Ovary (tissue), 9 donors: ENCODE measurements around the gene STK10. TPM values are rescaled to one million over a fixed set of nuclear protein-coding genes. Genes with fewer than 3 reads are reported as not detected.
A peak's percentile ranks its signal among the peaks of the same experiment; 100 is the strongest.

Experiments used
- DNase-seq, 5 donors: peaks; one replicate each; pipeline ENCODE4 v3.0.0-alpha.2; 2019 to 2020
- H3K27ac ChIP-seq, 2 donors: fragments of 200-600 bp; one replicate each; pipeline versions ENCODE4 v1.5.1 to v1.8.0; 2019 to 2022
- H3K27me3 ChIP-seq: fragments of 200-600 bp; one replicate; pipeline ENCODE4 v1.8.0; 2022
- H3K36me3 ChIP-seq: fragments of 200-600 bp; sonication (generic); one replicate; pipeline ENCODE4 v1.5.1; 2019
- H3K4me1 ChIP-seq: one replicate; pipeline ENCODE4 v1.8.1; 2013; ENCODE audit warnings: mild to moderate bottlenecking, moderate library complexity; ENCODE audit not compliant: insufficient read depth
- H3K4me3 ChIP-seq: fragments of 200-600 bp; sonication (generic); one replicate; pipeline ENCODE4 v1.5.1; 2017
- H3K9me3 ChIP-seq, 2 donors: fragments of 200-600 bp in 1 of 2; sonication (generic) in 1 of 2; one replicate each; pipeline versions ENCODE4 v1.5.1 to v1.8.1; 2013 to 2019; ENCODE audit warnings: mild to moderate bottlenecking in 1 of 2, moderate library complexity in 1 of 2
- CTCF ChIP-seq, 3 donors: fragments of 450-650 bp in 2 of 3; fragments of 200-600 bp in 1 of 3; IDR thresholded peaks; one replicate each; pipeline versions ENCODE4 v1.5.1 to v1.8.0; 2016 to 2022; ENCODE audit warnings: antibody characterized with exemption in 3 of 3, mild to moderate bottlenecking in 1 of 3
- EP300 ChIP-seq: sonication (generic); formaldehyde crosslinking; IDR thresholded peaks from one replicate; pipeline ENCODE4 v1.6.1; 2017; ENCODE audit warnings: antibody characterized with exemption
- POLR2A ChIP-seq: fragments of 450-650 bp; IDR thresholded peaks from one replicate; pipeline ENCODE4 v1.6.1; 2017; ENCODE audit warnings: antibody characterized with exemption, mild to moderate bottlenecking, moderate library complexity
- WGBS, 3 donors: extraction: QIAGEN DNeasy Blood & Tissue Kit in 1 of 3; methylation state at CpG; one replicate each; pipeline versions ENCODE4 v1.1.5 to v1.1.7; 2013 to 2017; 5-methylcytosine and 5-hydroxymethylcytosine counted together
- intact Hi-C, 4 donors: fragments of 100-400 bp; cut with DNase I; formaldehyde crosslinking; loops; one replicate each; pipeline versions ENCODE4 v1.11.0 to v1.15.1; 2022 to 2023
- polyA plus RNA-seq, 2 donors: library from polyadenylated mRNA; stranded (reverse); fragments of 200-250 nt in 1 of 2; fragments of 350-450 nt in 1 of 2; fragmentation: Illumina TruSeq in 1 of 2; extraction: RNeasy Lipid Tissue Mini Kit (QIAGEN cat#74804) in 1 of 2; gene quantifications; one replicate each; pipeline ENCODE4 v1.2.3, GENCODE V29; 2013 to 2014
- total RNA-seq, 7 donors: library from RNA; depleted of rRNA in 2 of 7; stranded (reverse); fragments of >200 nt in 2 of 7; fragmentation: NEBNext Ultra II Directional in 3 of 7; extraction: Animal tissue kit (Norgen Biotek cat#: 25700) in 3 of 7; gene quantifications; one replicate each; pipeline versions ENCODE4 v1.1.0 to v1.2.4, GENCODE V29; 2016 to 2023
- donor health status: DM: no; HTN: no; CAD: no; lungs with moderate emphysema.
- donor health status: DM: no; HTN: no; CAD: no.
- donor health status: Bipolar disorder and iron deficiency.
- donor health status: DM: yes; HTN: yes; CAD: no.
- donor health status: DM: no; HTN: no; CAD: no.
- donor health status: DM: yes; HTN: yes; CAD: no.

STK10 gene
- total and polyA plus RNA-seq, 9 donors, result 5.4 to 15.5 (median 10.0) TPM

GRCh38 chr5:172115541-172115982 is 72.5 kb downstream of the STK10 start:
- WGBS, 3 donors, result 85 to 92% (median 89%) methylated on average over 4 of the region's 4 CpGs
- intact Hi-C loops, result no loop called here
- Histone ChIP-seq H3K27me3 (no peaks in the 10 kb centered on the region), H3K4me3 (no peak overlapping the region), H3K36me3 (no peaks in the 10 kb centered on the region), H3K27ac (no peak overlapping the region), H3K4me1 (peaks cover 4% of the 10 kb centered on the region), H3K9me3 (no peaks in the 10 kb centered on the region)
- no peak for TF ChIP-seq POLR2A
- TF ChIP-seq EP300, result no peak
- TF ChIP-seq CTCF (IDR thresholded peaks at IDR 0.05), result no peak
- DNase-seq, result peak in 1 of 5 donors; percentile 3

- Histone ChIP-seq H3K4me3 (no peak overlapping the region), H3K27me3 (no peaks in the 10 kb centered on the region), H3K4me1 (peaks cover 4% of the 10 kb centered on the region), H3K9me3 (no peaks in the 10 kb centered on the region), H3K27ac (no peak overlapping the region), H3K36me3 (no peaks in the 10 kb centered on the region)
- TF ChIP-seq POLR2A, result no peak
- no peak for TF ChIP-seq CTCF (IDR thresholded peaks at IDR 0.05)
- TF ChIP-seq EP300, result no peak
- DNase-seq, result peak in 1 of 5 donors; percentile 27
- intact Hi-C loops, result loop anchor here in 1 of 4 donors (5.0 kb wide), 1 partner anchor 72 kb away; the partner anchor contains the start of gene STK10
- 77 to 87% (median 84%) methylated on average over 16 of the region's 16 CpGs for WGBS, 3 donors
Measured at GRCh38 chr5:172114875-172115422, 73.1 kb downstream of the STK10 start.

- Histone ChIP-seq H3K27ac (no peak overlapping the region), H3K9me3 (no peaks in the 10 kb centered on the region), H3K36me3 (no peaks in the 10 kb centered on the region), H3K4me1 (peaks cover 4% of the 10 kb centered on the region), H3K27me3 (no peaks in the 10 kb centered on the region), H3K4me3 (no peak overlapping the region)
- no peak for DNase-seq
- TF ChIP-seq POLR2A (no peak), CTCF (IDR thresholded peaks at IDR 0.05) (no peak), EP300 (no peak)
- intact Hi-C loops, result loop anchor here in 1 of 4 donors (5.0 kb wide), 1 partner anchor 74 kb away; the partner anchor contains the start of gene STK10
- 92 to 98% (median 93%) methylated on average over 7 of the region's 7 CpGs for WGBS, 3 donors
Measured at GRCh38 chr5:172113036-172113435, 75.0 kb downstream of the STK10 start.

- intact Hi-C loops, result loop anchor here in 1 of 4 donors (5.0 kb wide), 1 partner anchor 75 kb away; the partner anchor contains the start of gene STK10
- H3K4me1 ChIP-seq, result peaks cover 4% of the 10 kb centered on the region
- TF ChIP-seq POLR2A, result no peak
- no peak for TF ChIP-seq EP300
- no peak for TF ChIP-seq CTCF (IDR thresholded peaks at IDR 0.05)
- DNase-seq, result no peak
- no peaks in the 10 kb centered on the region for H3K27me3 ChIP-seq
- H3K4me3 ChIP-seq, result no peak overlapping the region
- H3K36me3 ChIP-seq, result no peaks in the 10 kb centered on the region
- no peaks in the 10 kb centered on the region for H3K9me3 ChIP-seq
- no peak overlapping the region for H3K27ac ChIP-seq
Measured at GRCh38 chr5:172111852-172112225, 76.2 kb downstream of the STK10 start.
